GM12878 (cell line): ENCODE results near the gene SLC43A1. TPM values are rescaled to one million over a fixed set of nuclear protein-coding genes. Genes with fewer than 3 reads are reported as not detected.

Source experiments
- ATAC-seq: fragments of 200-7000 bp; cut with Tn5 transposase; 3 replicates; pipeline ENCODE4 v1.9.1; 2020; ENCODE audit warnings: mild to moderate bottlenecking, moderate library complexity
- BruUV-seq: library from RNA; stranded (reverse); fragments of 400-500 nt; replicated peaks from 2 replicates; lab custom pipeline; 2021; lab: Mats Ljungman, UMichigan
- CTCF ChIA-PET: fragments of 300-600 bp; sonication (Branson Sonifier 250); formaldehyde crosslinking; extraction: SDS; loops from one replicate; lab custom pipeline; 2021; ENCODE audit warnings: inconsistent platforms; lab: Yijun Ruan, JAX
- POLR2A ChIA-PET: fragments of 350-600 bp; formaldehyde crosslinking; extraction: SDS; loops from one replicate; lab custom pipeline; 2021; ENCODE audit warnings: inconsistent platforms; lab: Charles Lee
- RAD21 ChIA-PET: fragments of 300-600 bp; sonication (Branson Sonifier 250); formaldehyde crosslinking; loops from one replicate; lab custom pipeline; 2023; ENCODE audit warnings: antibody characterized with exemption; ENCODE audit not compliant: unreplicated experiment; lab: Charles Lee
- SMC1A ChIA-PET: fragments of 300-600 bp; sonication (Branson Sonifier 250); formaldehyde crosslinking; loops from one replicate; lab custom pipeline; 2023; ENCODE audit not compliant: unreplicated experiment, uncharacterized antibody; lab: Charles Lee
- DNase-seq: peaks from one replicate; pipeline ENCODE4 v3.0.0-alpha.2; 2011; ENCODE audit warnings: low read depth, low spot score
- FAIRE-seq: peaks from 3 replicates; lab custom pipeline; 2011; peaks lifted over from hg19 to GRCh38; lab: Jason Lieb, UNC
- H2AFZ ChIP-seq: 2 replicates; pipeline ENCODE4 v1.6.0; 2011; ENCODE audit warnings: low read depth, low read length, control low read depth; ENCODE audit not compliant: control insufficient read depth
- H3K27ac ChIP-seq: 2 replicates; pipeline ENCODE4 v1.5.1; 2011; ENCODE audit warnings: control low read depth; ENCODE audit not compliant: control insufficient read depth, insufficient read depth
- H3K27me3 ChIP-seq, 2 experiments: replicated peaks in 1 of 2; 2 replicates each; pipeline versions ENCODE4 v1.6.0 to v1.6.1; 2011; ENCODE audit warnings: low read length in 1 of 2; ENCODE audit not compliant: control insufficient read depth in 2 of 2, insufficient read depth in 2 of 2
- H3K36me3 ChIP-seq, 2 experiments: 2 replicates each; pipeline ENCODE4 v1.5.1; 2011; ENCODE audit warnings: low read length in 1 of 2; ENCODE audit not compliant: control insufficient read depth in 2 of 2, insufficient read depth in 2 of 2
- H3K4me1 ChIP-seq: 2 replicates; pipeline ENCODE4 v1.6.1; 2011; ENCODE audit warnings: mild to moderate bottlenecking, low read length, moderate library complexity, mixed read lengths; ENCODE audit not compliant: control insufficient read depth, insufficient read depth
- H3K4me2 ChIP-seq: 2 replicates; pipeline ENCODE4 v1.6.0; 2011; ENCODE audit warnings: control low read depth; ENCODE audit not compliant: control insufficient read depth, insufficient read depth
- H3K4me3 ChIP-seq: fragments of 200-600 bp; sonication (generic); 2 replicates; pipeline ENCODE4 v1.5.1; 2016
- H3K79me2 ChIP-seq: 2 replicates; pipeline ENCODE4 v1.6.0; 2011; ENCODE audit warnings: low read length; ENCODE audit not compliant: control insufficient read depth, insufficient read depth
- H3K9ac ChIP-seq: 2 replicates; pipeline ENCODE4 v1.8.0; 2011; ENCODE audit warnings: low read length, control low read depth, mixed read lengths; ENCODE audit not compliant: control insufficient read depth, insufficient read depth
- H3K9me3 ChIP-seq: replicated peaks from 3 replicates; pipeline ENCODE4 v1.5.1; 2011; ENCODE audit warnings: mild to moderate bottlenecking, low read length; ENCODE audit not compliant: control insufficient read depth, insufficient read depth
- H4K20me1 ChIP-seq: 2 replicates; pipeline ENCODE4 v1.6.0; 2011; ENCODE audit not compliant: control insufficient read depth, insufficient read depth
- ATF3 ChIP-seq: IDR thresholded peaks from 2 replicates; pipeline ENCODE4 v1.6.1; 2011; ENCODE audit warnings: low read depth, mild to moderate bottlenecking, low read length, moderate library complexity, borderline replicate concordance; ENCODE audit errors: extremely low read depth
- EGR1 ChIP-seq, 2 experiments: IDR thresholded peaks; 1 replicate in 1 of 2; 2 replicates in 1 of 2; pipeline ENCODE4 v1.6.1; 2011 to 2012; ENCODE audit warnings: low read depth in 2 of 2, low read length in 2 of 2, borderline replicate concordance in 1 of 2, mild to moderate bottlenecking in 1 of 2, moderate library complexity in 1 of 2
- HDAC2 ChIP-seq: fragments of 200-600 bp; sonication (generic); IDR thresholded peaks from 2 replicates; pipeline ENCODE4 v1.6.1; 2017
- HSF1 ChIP-seq: fragments of 150-350 bp; IDR thresholded peaks from 2 replicates; pipeline ENCODE4 v1.6.1; 2014; ENCODE audit warnings: mild to moderate bottlenecking, low read depth, low read length
- IRF4 ChIP-seq: IDR thresholded peaks from 2 replicates; pipeline ENCODE4 v1.6.1; 2011; ENCODE audit warnings: low read depth, low read length
- LARP7 ChIP-seq: fragments of 450-650 bp; IDR thresholded peaks from 2 replicates; pipeline ENCODE4 v1.6.1; 2017; ENCODE audit warnings: mild to moderate bottlenecking
- MEF2B ChIP-seq: fragments of 450-650 bp; IDR thresholded peaks from 2 replicates; pipeline ENCODE4 v1.6.1; 2018; ENCODE audit warnings: mild to moderate bottlenecking, moderate library complexity; ENCODE audit not compliant: partially characterized antibody, poor library complexity, severe bottlenecking
- NFYA ChIP-seq: IDR thresholded peaks from 2 replicates; pipeline ENCODE4 v1.6.1; 2011; ENCODE audit warnings: low read depth, mild to moderate bottlenecking, low read length, improper control_type of control experiment, borderline replicate concordance
- NFYB ChIP-seq: IDR thresholded peaks from 2 replicates; pipeline ENCODE4 v1.6.1; 2011; ENCODE audit warnings: low read depth, mild to moderate bottlenecking, low read length, improper control_type of control experiment, moderate library complexity; ENCODE audit not compliant: insufficient read depth
- PAX5 ChIP-seq: IDR thresholded peaks from 2 replicates; pipeline ENCODE4 v1.6.1; 2011; ENCODE audit warnings: low read depth, low read length, borderline replicate concordance
- PKNOX1 ChIP-seq: fragments of 450-650 bp; IDR thresholded peaks from 2 replicates; pipeline ENCODE4 v1.6.1; 2016; ENCODE audit warnings: mild to moderate bottlenecking
- PML ChIP-seq: IDR thresholded peaks from 2 replicates; pipeline ENCODE4 v1.6.1; 2012; ENCODE audit warnings: low read length, inconsistent platforms
- RUNX3 ChIP-seq: IDR thresholded peaks from 2 replicates; pipeline ENCODE4 v1.6.1; 2012; ENCODE audit warnings: low read length, inconsistent platforms
- SREBF1 ChIP-seq: IDR thresholded peaks from 2 replicates; pipeline ENCODE4 v1.6.1; 2012; ENCODE audit warnings: mild to moderate bottlenecking, low read length
- ZBTB11 ChIP-seq: fragments of 450-650 bp; formaldehyde crosslinking; IDR thresholded peaks from 2 replicates; pipeline ENCODE4 v1.5.0; 2022; ENCODE audit warnings: mild to moderate bottlenecking, missing genetic modification characterization
- ZNF384 ChIP-seq: IDR thresholded peaks from 2 replicates; pipeline ENCODE4 v1.6.1; 2012; ENCODE audit warnings: low read depth, mild to moderate bottlenecking, low read length, improper control_type of control experiment, borderline replicate concordance
- ZZZ3 ChIP-seq: IDR thresholded peaks from 2 replicates; pipeline ENCODE4 v1.6.1; 2011; ENCODE audit warnings: low read depth; ENCODE audit not compliant: control insufficient read depth, insufficient read length
- WGBS: methylation state at CpG from one replicate; pipeline ENCODE4 v1.1.6; 2016; ENCODE audit warnings: low lambda C conversion rate; ENCODE audit not compliant: insufficient replicate concordance, insufficient coverage; ENCODE audit errors: missing lambda C conversion rate; 5-methylcytosine and 5-hydroxymethylcytosine counted together
- in situ Hi-C: fragments of 300-500 bp; cut with MboI; formaldehyde crosslinking; loops from 9 replicates; pipeline ENCODE4 v1.14.3; 2018; ENCODE audit warnings: mixed read lengths
- intact Hi-C: fragments of 100-400 bp; cut with micrococcal nuclease; formaldehyde crosslinking; loops from one replicate; pipeline ENCODE4 v1.14.2; 2022; ENCODE audit not compliant: unreplicated experiment
- polyA plus RNA-seq, 11 experiments: library from polyadenylated mRNA; depleted of rRNA in 4 of 11; unstranded in 6 of 11; stranded (reverse) in 5 of 11; fragments of >200 nt; fragmentation: Nextera tagmentation in 4 of 11; fragmentation: Illumina TruSeq in 1 of 11; extraction: Ambion mirVana in 4 of 11; extraction: Trizol in 1 of 11; gene quantifications; 1 replicate in 1 of 11; 2 replicates in 10 of 11; pipeline versions ENCODE4 v1.2.1 to v1.2.3, GENCODE V29; 2011 to 2016; ENCODE audit warnings: inconsistent platforms in 2 of 11, missing spikeins in 2 of 11, low read depth in 1 of 11
- total RNA-seq, 4 experiments: library from RNA; depleted of rRNA in 3 of 4; stranded (reverse); fragments of >200 nt in 3 of 4; fragmentation: Illumina TruSeq in 1 of 4; extraction: Trizol in 1 of 4; gene quantifications; 2 replicates each; pipeline versions ENCODE4 v1.2.1 to v1.2.3, GENCODE V29; 2013 to 2021

The SLC43A1 gene
- total and polyA plus RNA-seq, 10 of the 15 experiments (the other 5 are each of a cell fraction or from before 2014, with no cell fraction given) = 1.0 to 17.8 (median 12.6) TPM

- ChIA-PET CTCF (interaction anchor here (0.9 to 3.1 kb wide), 4 partner anchors 9 to 95 kb away, joined by 3 to 19 read pairs (median 4); no protein-coding TSS in a partner anchor), RAD21 (interaction anchor here (1.1 kb wide), 1 partner anchor 13 kb away, joined by 3 read pairs; no protein-coding TSS in a partner anchor), SMC1A (interaction anchor here (1.0 to 1.2 kb wide), 2 partner anchors 9 to 56 kb away, joined by 3 to 4 read pairs; no protein-coding TSS in a partner anchor), POLR2A (interaction anchor here (0.8 kb wide), 1 partner anchor 18 kb away, joined by 3 read pairs; the partner anchor contains the start of gene UBE2L6)
- H2AFZ ChIP-seq = no peak overlapping the region
- no peaks in the 10 kb centered on the region for H3K79me2 ChIP-seq
- peaks cover 15% of the 10 kb centered on the region for H3K4me1 ChIP-seq
- no peak overlapping the region for H3K4me3 ChIP-seq
- H3K9ac ChIP-seq = no peak overlapping the region
- TF ChIP-seq PAX5 = no peak
- no peak for TF ChIP-seq NFYB
- TF ChIP-seq NFYA = no peak
- TF ChIP-seq ATF3 = no peak
- TF ChIP-seq EGR1 (IDR thresholded peaks at IDR 0.05; ENCODE audit: borderline replicate concordance in 1 of 2, low read depth in 2 of 2, low read length in 2 of 2) = no peak
- no peak for TF ChIP-seq MEF2B
- TF ChIP-seq SREBF1 = no peak
- TF ChIP-seq IRF4 = no peak
- TF ChIP-seq HDAC2 = no peak
- no peak for TF ChIP-seq ZZZ3
- TF ChIP-seq ZBTB11 (CRISPR knock-in tag) = no peak
- TF ChIP-seq PML = no peak
- TF ChIP-seq RUNX3 = no peak
- no peak for TF ChIP-seq ZNF384
- TF ChIP-seq PKNOX1 = no peak
- no peak for TF ChIP-seq HSF1
- TF ChIP-seq LARP7 = no peak
- no peaks in the 10 kb centered on the region for H3K9me3 ChIP-seq
- no peaks in the 10 kb centered on the region for H3K27me3 ChIP-seq
- H4K20me1 ChIP-seq = no peaks in the 10 kb centered on the region
- no peak for DNase-seq
- H3K27ac ChIP-seq = no peak overlapping the region
- H3K36me3 ChIP-seq = peaks cover 28 to 32% of the 10 kb centered on the region in 2 experiments
- BruUV-seq = no TSS peak
- H3K4me2 ChIP-seq = no peak overlapping the region
- in situ Hi-C loops (no loop called here), intact Hi-C loops (no loop called here)
- ATAC-seq = no peak
- WGBS = 90% methylated on average over 8 of the region's 8 CpGs
- FAIRE-seq = no peak
Observed at GRCh38 chr11:57549983-57550382, 34.5 kb upstream of the SLC43A1 start.
